Testis (tissue), 2 donors: ENCODE data around the gene ITPKA.

Experiments used
- CTCF ChIP-seq, 3 experiments: fragments of 450-650 bp in 2 of 3; fragments of 200-600 bp in 1 of 3; sonication (generic) in 1 of 3; IDR thresholded peaks; one replicate each; pipeline ENCODE4 v1.5.1; 2016 to 2019; ENCODE audit warnings: antibody characterized with exemption in 3 of 3, mild to moderate bottlenecking in 2 of 3, moderate library complexity in 1 of 3
- POLR2A ChIP-seq: fragments of 450-650 bp; IDR thresholded peaks from one replicate; pipeline ENCODE4 v1.6.1; 2017; ENCODE audit warnings: antibody characterized with exemption, mild to moderate bottlenecking, moderate library complexity

GRCh38 chr15:41550066-41550775, 56.5 kb downstream of the ITPKA start:
- TF ChIP-seq CTCF (IDR thresholded peaks at IDR 0.05) (no peak), POLR2A (no peak)
